GM10248 (cell line): ENCODE data around the gene ARFGAP3.

Experiments
- CTCF ChIA-PET: fragments of 300-600 bp; sonication (Branson Sonifier 250); formaldehyde crosslinking; extraction: SDS; loops from one replicate; lab custom pipeline; 2021; ENCODE audit warnings: antibody characterized with exemption; lab: Yijun Ruan, JAX
- POLR2A ChIA-PET: fragments of 350-650 bp; sonication (Branson Sonifier 250); formaldehyde crosslinking; extraction: SDS; loops from one replicate; lab custom pipeline; 2020; ENCODE audit warnings: antibody characterized with exemption; lab: Yijun Ruan, JAX
- DNase-seq: peaks from one replicate; pipeline ENCODE4 v3.0.0; 2012; ENCODE audit errors: extremely low spot score
- CTCF ChIP-seq: IDR thresholded peaks from 2 replicates; pipeline ENCODE4 v1.5.1; 2012; ENCODE audit warnings: mild to moderate bottlenecking, low read depth; ENCODE audit errors: extremely low read depth, missing control alignments, control extremely low read depth

Gene ARFGAP3

GRCh38 chr22:42848941-42849550, 8.0 kb downstream of the ARFGAP3 start:
- POLR2A ChIA-PET = interaction anchor here (0.5 kb wide), 1 partner anchor 71 kb away, joined by 6 read pairs; no protein-coding TSS in a partner anchor
- CTCF ChIA-PET = no interaction called here
- TF ChIP-seq CTCF = no peak
- no peak for DNase-seq

GRCh38 chr22:42847110-42847509, 10.0 kb downstream of the ARFGAP3 start:
- ChIA-PET POLR2A (no interaction called here), CTCF (no interaction called here)
- TF ChIP-seq CTCF = no peak
- DNase-seq = no peak

GRCh38 chr22:42844756-42845155, 12.3 kb downstream of the ARFGAP3 start:
- CTCF ChIA-PET = interaction anchor here (1.0 to 4.8 kb wide), 3 partner anchors 8 to 23 kb away, joined by 4 to 16 read pairs (median 6); no protein-coding TSS in a partner anchor
- DNase-seq = no peak
- POLR2A ChIA-PET = no interaction called here
- TF ChIP-seq CTCF = no peak

- ChIA-PET CTCF (interaction anchor here (1.0 to 4.8 kb wide), 4 partner anchors 9 to 191 kb away, joined by 3 to 16 read pairs (median 6); no protein-coding TSS in a partner anchor), POLR2A (no interaction called here)
- DNase-seq = no peak
- TF ChIP-seq CTCF = no peak
Observed at GRCh38 chr22:42842658-42843370, 14.3 kb downstream of the ARFGAP3 start.

GRCh38 chr22:42841444-42841843, 15.6 kb downstream of the ARFGAP3 start:
- no peak for TF ChIP-seq CTCF
- ChIA-PET POLR2A (interaction anchor here (1.3 kb wide), 1 partner anchor 15 kb away, joined by 4 read pairs; the partner anchor contains the start of gene ARFGAP3), CTCF (interaction anchor here (1.1 to 4.8 kb wide), 4 partner anchors 10 to 192 kb away, joined by 5 to 16 read pairs (median 6); no protein-coding TSS in a partner anchor)
- DNase-seq = no peak

GRCh38 chr22:42837556-42837955, 19.5 kb downstream of the ARFGAP3 start:
- DNase-seq = no peak
- ChIA-PET POLR2A (no interaction called here), CTCF (interaction anchor here (1.6 kb wide), 1 partner anchor 9 kb away, joined by 3 read pairs; no protein-coding TSS in a partner anchor)
- no peak for TF ChIP-seq CTCF
